Liver (tissue), 3 donors: Measurements from ENCODE around the gene SYT17.

Experiments
- CTCF ChIP-seq: fragments of 150-350 bp; IDR thresholded peaks from 2 replicates; pipeline ENCODE4 v1.5.1; 2017; ENCODE audit warnings: improper control_type of control experiment, low read depth, low read length; ENCODE audit not compliant: missing input control
- JUND ChIP-seq, 2 donors: IDR thresholded peaks; 2 replicates each; pipeline ENCODE4 v1.6.1; 2016; ENCODE audit warnings: antibody characterized with exemption in 2 of 2
- RAD21 ChIP-seq, 2 donors: IDR thresholded peaks; 2 replicates each; pipeline ENCODE4 v1.6.1; 2016; ENCODE audit warnings: antibody characterized with exemption in 2 of 2, mild to moderate bottlenecking in 2 of 2
- TAF1 ChIP-seq: conservative IDR thresholded peaks from 2 replicates; pipeline ENCODE4 v1.6.1; 2016; ENCODE audit warnings: antibody characterized with exemption, mild to moderate bottlenecking
- YY1 ChIP-seq: IDR thresholded peaks from 2 replicates; pipeline ENCODE4 v1.6.1; 2016; ENCODE audit warnings: antibody characterized with exemption, mild to moderate bottlenecking
- TF ChIP-seq, protein P1 (sequence below): IDR thresholded peaks from 2 replicates; pipeline ENCODE4 v1.6.1; 2016; ENCODE audit warnings: antibody characterized with exemption
- TF ChIP-seq, protein P2 (sequence below): IDR thresholded peaks from 2 replicates; pipeline ENCODE4 v1.6.1; 2016; ENCODE audit warnings: antibody characterized with exemption
- donor health status: healthy.
- donor health status: healthy.

- TF ChIP-seq, protein P1, sequence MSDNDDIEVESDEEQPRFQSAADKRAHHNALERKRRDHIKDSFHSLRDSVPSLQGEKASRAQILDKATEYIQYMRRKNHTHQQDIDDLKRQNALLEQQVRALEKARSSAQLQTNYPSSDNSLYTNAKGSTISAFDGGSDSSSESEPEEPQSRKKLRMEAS: no peak
- no peak for TF ChIP-seq RAD21 (IDR thresholded peaks at IDR 0.05)
- no peak for TF ChIP-seq CTCF
- TF ChIP-seq JUND (IDR thresholded peaks at IDR 0.05): no peak
- no peak for TF ChIP-seq YY1
- TF ChIP-seq TAF1: no peak
- TF ChIP-seq, protein P2, sequence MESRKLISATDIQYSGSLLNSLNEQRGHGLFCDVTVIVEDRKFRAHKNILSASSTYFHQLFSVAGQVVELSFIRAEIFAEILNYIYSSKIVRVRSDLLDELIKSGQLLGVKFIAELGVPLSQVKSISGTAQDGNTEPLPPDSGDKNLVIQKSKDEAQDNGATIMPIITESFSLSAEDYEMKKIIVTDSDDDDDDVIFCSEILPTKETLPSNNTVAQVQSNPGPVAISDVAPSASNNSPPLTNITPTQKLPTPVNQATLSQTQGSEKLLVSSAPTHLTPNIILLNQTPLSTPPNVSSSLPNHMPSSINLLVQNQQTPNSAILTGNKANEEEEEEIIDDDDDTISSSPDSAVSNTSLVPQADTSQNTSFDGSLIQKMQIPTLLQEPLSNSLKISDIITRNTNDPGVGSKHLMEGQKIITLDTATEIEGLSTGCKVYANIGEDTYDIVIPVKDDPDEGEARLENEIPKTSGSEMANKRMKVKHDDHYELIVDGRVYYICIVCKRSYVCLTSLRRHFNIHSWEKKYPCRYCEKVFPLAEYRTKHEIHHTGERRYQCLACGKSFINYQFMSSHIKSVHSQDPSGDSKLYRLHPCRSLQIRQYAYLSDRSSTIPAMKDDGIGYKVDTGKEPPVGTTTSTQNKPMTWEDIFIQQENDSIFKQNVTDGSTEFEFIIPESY: no peak
Measured at GRCh38 chr16:19127674-19128131, 40.3 kb upstream of the SYT17 start.
